ENCODE data around the gene PRODH.
"Not testable (repeated sequence)": the region's sequence is repeated elsewhere in the genome, so short reads cannot be mapped to it uniquely, and the experiment has no call there.

The PRODH gene

DNA sequence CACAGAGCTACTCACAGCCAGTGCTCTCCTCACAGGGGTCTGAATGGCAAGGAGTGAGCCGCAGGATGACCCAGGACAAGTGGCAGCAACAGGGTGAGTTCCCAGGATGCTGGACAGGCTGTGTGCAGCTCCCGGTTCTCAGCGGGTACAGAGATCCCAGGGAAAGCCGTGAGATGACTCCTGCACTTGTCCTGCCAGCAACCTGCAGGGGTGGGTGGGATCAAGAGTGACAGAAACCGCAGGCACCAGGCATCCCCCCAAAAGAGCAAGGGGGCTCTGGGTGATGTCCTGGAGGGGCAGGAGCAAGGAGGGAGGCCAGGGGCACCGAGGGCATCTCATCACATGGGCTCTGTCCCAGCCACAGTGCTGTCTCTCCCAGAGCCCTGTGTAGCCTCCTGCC, 15.9 kb upstream of the PRODH start:
- Histone ChIP-seq H3K9me3 (ENCODE audit: control insufficient read depth, low read length) (no peaks in the 10 kb centered on the region), H3K4me1 (ENCODE audit: control insufficient read depth, insufficient read depth, low read length, poor library complexity, severe bottlenecking) (no peaks in the 10 kb centered on the region), H3K4me3 (ENCODE audit: extremely low read depth, insufficient read depth, low read length, poor library complexity, severe bottlenecking) (no peak overlapping the region), H3K27ac (ENCODE audit: low read depth, low read length, severe bottlenecking) (no peak overlapping the region), H3K36me3 (ENCODE audit: control insufficient read depth, insufficient read depth, low read length) (no peaks in the 10 kb centered on the region)
- 92 to 93% methylated on average over 4 of the region's 6 CpGs for WGBS, 2 experiments (ENCODE audit: insufficient coverage in 2 of 2)

- 91 to 92% methylated on average over 5 of the region's 5 CpGs for WGBS, 2 experiments (ENCODE audit: insufficient coverage in 2 of 2)
- no peak overlapping the region for H3K4me3 ChIP-seq (ENCODE audit: extremely low read depth, insufficient read depth, low read length, poor library complexity, severe bottlenecking)
- H3K36me3 ChIP-seq (ENCODE audit: control insufficient read depth, insufficient read depth, low read length), result no peaks in the 10 kb centered on the region
- H3K4me1 ChIP-seq (ENCODE audit: control insufficient read depth, insufficient read depth, low read length, poor library complexity, severe bottlenecking), result no peaks in the 10 kb centered on the region
- no peak overlapping the region for H3K27ac ChIP-seq (ENCODE audit: low read depth, low read length, severe bottlenecking)
- no peaks in the 10 kb centered on the region for H3K9me3 ChIP-seq (ENCODE audit: control insufficient read depth, low read length)
Measured at GRCh38 chr22:18950141-18950540, 14.0 kb upstream of the PRODH start.

- Histone ChIP-seq H3K27ac (ENCODE audit: low read depth, low read length, severe bottlenecking) (no peak overlapping the region), H3K4me3 (ENCODE audit: extremely low read depth, insufficient read depth, low read length, poor library complexity, severe bottlenecking) (no peak overlapping the region), H3K9me3 (ENCODE audit: control insufficient read depth, low read length) (no peaks in the 10 kb centered on the region), H3K36me3 (ENCODE audit: control insufficient read depth, insufficient read depth, low read length) (no peaks in the 10 kb centered on the region), H3K4me1 (ENCODE audit: control insufficient read depth, insufficient read depth, low read length, poor library complexity, severe bottlenecking) (no peaks in the 10 kb centered on the region)
- WGBS, 2 experiments (ENCODE audit: insufficient coverage in 2 of 2), result 82 to 85% methylated on average over 12 of the region's 12 CpGs
Measured at GRCh38 chr22:18947905-18948304, 11.8 kb upstream of the PRODH start.

GRCh38 chr22:18947105-18947504, 11.0 kb upstream of the PRODH start:
- not testable (repeated sequence) for H3K4me1 ChIP-seq (ENCODE audit: control insufficient read depth, insufficient read depth, low read length, poor library complexity, severe bottlenecking); H3K9me3 ChIP-seq (ENCODE audit: control insufficient read depth, low read length); H3K27ac ChIP-seq (ENCODE audit: low read depth, low read length, severe bottlenecking); H3K4me3 ChIP-seq (ENCODE audit: extremely low read depth, insufficient read depth, low read length, poor library complexity, severe bottlenecking); H3K36me3 ChIP-seq (ENCODE audit: control insufficient read depth, insufficient read depth, low read length)
- no CpG with 5 or more reads among the region's 9 CpGs for WGBS, 2 experiments (ENCODE audit: insufficient coverage in 2 of 2)

DNA sequence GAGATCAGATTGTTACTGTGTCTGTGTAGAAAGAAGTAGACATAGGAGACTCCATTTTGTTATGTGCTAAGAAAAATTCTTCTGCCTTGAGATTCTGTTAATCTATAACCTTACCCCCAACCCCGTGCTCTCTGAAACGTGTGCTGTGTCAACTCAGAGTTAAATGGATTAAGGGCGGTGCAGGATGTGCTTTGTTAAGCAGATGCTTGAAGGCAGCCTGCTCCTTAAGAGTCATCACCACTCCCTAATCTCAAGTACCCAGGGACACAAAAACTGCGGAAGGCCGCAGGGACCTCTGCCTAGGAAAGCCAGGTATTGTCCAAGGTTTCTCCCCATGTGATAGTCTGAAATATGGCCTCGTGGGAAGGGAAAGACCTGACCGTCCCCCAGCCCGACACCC, 2.6 kb upstream of the PRODH start:
- no CpG with 5 or more reads among the region's 8 CpGs for WGBS, 2 experiments (ENCODE audit: insufficient coverage in 2 of 2)
- H3K36me3 ChIP-seq (ENCODE audit: control insufficient read depth, insufficient read depth, low read length); H3K4me1 ChIP-seq (ENCODE audit: control insufficient read depth, insufficient read depth, low read length, poor library complexity, severe bottlenecking); H3K4me3 ChIP-seq (ENCODE audit: extremely low read depth, insufficient read depth, low read length, poor library complexity, severe bottlenecking); H3K9me3 ChIP-seq (ENCODE audit: control insufficient read depth, low read length); H3K27ac ChIP-seq (ENCODE audit: low read depth, low read length, severe bottlenecking): not testable (repeated sequence)

DNA sequence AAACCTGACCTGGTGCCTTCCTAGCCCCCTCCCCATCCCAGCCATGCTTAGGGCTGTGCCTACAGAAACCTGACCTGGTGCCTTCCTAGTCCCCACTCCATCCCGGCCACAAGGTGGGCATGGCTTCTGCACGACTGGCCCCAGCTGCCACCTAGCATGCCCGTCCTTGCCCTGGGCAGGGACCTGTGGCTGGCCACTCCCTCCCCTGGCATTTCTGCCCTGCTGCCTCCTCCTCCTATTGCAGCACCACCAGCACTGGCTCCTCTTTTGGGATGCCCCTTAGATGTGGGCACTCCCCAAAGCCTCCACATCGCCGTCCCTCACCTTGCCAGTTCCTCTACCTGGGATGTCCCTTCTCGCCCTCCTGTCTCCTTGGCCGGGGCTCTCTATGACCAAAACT, 1.4 kb downstream of the PRODH start:
- H3K4me1 ChIP-seq (ENCODE audit: control insufficient read depth, insufficient read depth, low read length, poor library complexity, severe bottlenecking); H3K27ac ChIP-seq (ENCODE audit: low read depth, low read length, severe bottlenecking); H3K9me3 ChIP-seq (ENCODE audit: control insufficient read depth, low read length); H3K36me3 ChIP-seq (ENCODE audit: control insufficient read depth, insufficient read depth, low read length); H3K4me3 ChIP-seq (ENCODE audit: extremely low read depth, insufficient read depth, low read length, poor library complexity, severe bottlenecking): not testable (repeated sequence)
- no CpG with 5 or more reads among the region's 7 CpGs for WGBS, 2 experiments (ENCODE audit: insufficient coverage in 2 of 2)

- H3K27ac ChIP-seq (ENCODE audit: low read depth, low read length, severe bottlenecking), result no peak overlapping the region
- no peak overlapping the region for H3K4me3 ChIP-seq (ENCODE audit: extremely low read depth, insufficient read depth, low read length, poor library complexity, severe bottlenecking)
- no CpG with 5 or more reads among the region's 7 CpGs for WGBS, 2 experiments (ENCODE audit: insufficient coverage in 2 of 2)
- no peaks in the 10 kb centered on the region for H3K36me3 ChIP-seq (ENCODE audit: control insufficient read depth, insufficient read depth, low read length)
- no peaks in the 10 kb centered on the region for H3K9me3 ChIP-seq (ENCODE audit: control insufficient read depth, low read length)
- H3K4me1 ChIP-seq (ENCODE audit: control insufficient read depth, insufficient read depth, low read length, poor library complexity, severe bottlenecking), result no peaks in the 10 kb centered on the region
Measured at GRCh38 chr22:18933914-18934313, 2.2 kb downstream of the PRODH start.

- H3K36me3 ChIP-seq (ENCODE audit: control insufficient read depth, insufficient read depth, low read length), result no peaks in the 10 kb centered on the region
- H3K9me3 ChIP-seq (ENCODE audit: control insufficient read depth, low read length), result no peaks in the 10 kb centered on the region
- H3K4me3 ChIP-seq (ENCODE audit: extremely low read depth, insufficient read depth, low read length, poor library complexity, severe bottlenecking), result no peak overlapping the region
- no peaks in the 10 kb centered on the region for H3K4me1 ChIP-seq (ENCODE audit: control insufficient read depth, insufficient read depth, low read length, poor library complexity, severe bottlenecking)
- no CpG with 5 or more reads among the region's 16 CpGs for WGBS, 2 experiments (ENCODE audit: insufficient coverage in 2 of 2)
- no peak overlapping the region for H3K27ac ChIP-seq (ENCODE audit: low read depth, low read length, severe bottlenecking)
Measured at GRCh38 chr22:18931905-18932652, 4.0 kb downstream of the PRODH start.

DNA sequence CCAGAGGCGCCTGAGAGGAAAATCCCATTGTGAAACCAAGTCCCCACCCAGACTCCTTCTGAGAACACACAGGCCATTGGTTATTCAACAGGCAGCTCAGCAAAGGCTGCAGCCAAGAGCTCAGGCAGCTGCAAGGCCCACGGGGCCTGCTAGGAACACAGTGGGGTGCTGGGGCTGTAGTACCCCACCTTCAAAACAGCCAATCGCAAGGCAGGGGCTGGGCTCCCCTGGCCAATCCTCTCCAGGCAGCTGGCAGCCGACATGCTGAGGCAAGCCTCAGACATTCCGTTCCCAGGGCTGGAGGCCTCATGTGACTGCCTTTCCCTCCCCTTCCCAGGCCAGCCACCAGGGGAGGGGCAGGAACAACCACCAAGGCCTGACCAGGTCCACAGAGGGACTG, 6.6 kb downstream of the PRODH start:
- Histone ChIP-seq H3K27ac (ENCODE audit: low read depth, low read length, severe bottlenecking) (no peak overlapping the region), H3K4me3 (ENCODE audit: extremely low read depth, insufficient read depth, low read length, poor library complexity, severe bottlenecking) (no peak overlapping the region), H3K9me3 (ENCODE audit: control insufficient read depth, low read length) (no peaks in the 10 kb centered on the region), H3K4me1 (ENCODE audit: control insufficient read depth, insufficient read depth, low read length, poor library complexity, severe bottlenecking) (no peaks in the 10 kb centered on the region), H3K36me3 (ENCODE audit: control insufficient read depth, insufficient read depth, low read length) (no peaks in the 10 kb centered on the region)
- WGBS, 2 experiments (ENCODE audit: insufficient coverage in 2 of 2), result no CpG with 5 or more reads among the region's 5 CpGs

- H3K27ac ChIP-seq (ENCODE audit: low read depth, low read length, severe bottlenecking), result no peak overlapping the region
- WGBS, 2 experiments (ENCODE audit: insufficient coverage in 2 of 2), result no CpG with 5 or more reads among the region's 5 CpGs
- no peaks in the 10 kb centered on the region for H3K9me3 ChIP-seq (ENCODE audit: control insufficient read depth, low read length)
- H3K36me3 ChIP-seq (ENCODE audit: control insufficient read depth, insufficient read depth, low read length), result no peaks in the 10 kb centered on the region
- no peaks in the 10 kb centered on the region for H3K4me1 ChIP-seq (ENCODE audit: control insufficient read depth, insufficient read depth, low read length, poor library complexity, severe bottlenecking)
- H3K4me3 ChIP-seq (ENCODE audit: extremely low read depth, insufficient read depth, low read length, poor library complexity, severe bottlenecking), result no peak overlapping the region
Measured at GRCh38 chr22:18927573-18927972, 8.5 kb downstream of the PRODH start.

- Histone ChIP-seq H3K9me3 (ENCODE audit: control insufficient read depth, low read length) (no peaks in the 10 kb centered on the region), H3K36me3 (ENCODE audit: control insufficient read depth, insufficient read depth, low read length) (no peaks in the 10 kb centered on the region), H3K4me3 (ENCODE audit: extremely low read depth, insufficient read depth, low read length, poor library complexity, severe bottlenecking) (no peak overlapping the region), H3K4me1 (ENCODE audit: control insufficient read depth, insufficient read depth, low read length, poor library complexity, severe bottlenecking) (no peaks in the 10 kb centered on the region), H3K27ac (ENCODE audit: low read depth, low read length, severe bottlenecking) (no peak overlapping the region)
- no CpG with 5 or more reads among the region's 4 CpGs for whole genome bisulfite sequencing, 2 experiments (ENCODE audit: insufficient coverage in 2 of 2)
Measured at GRCh38 chr22:18927020-18927419, 9.1 kb downstream of the PRODH start.
